ENCODE data around the gene ARHGAP9.
"Not testable (repeated sequence)": the region's sequence is repeated elsewhere in the genome, so short reads cannot be mapped to it uniquely, and the experiment has no call there.

The ARHGAP9 gene

DNA sequence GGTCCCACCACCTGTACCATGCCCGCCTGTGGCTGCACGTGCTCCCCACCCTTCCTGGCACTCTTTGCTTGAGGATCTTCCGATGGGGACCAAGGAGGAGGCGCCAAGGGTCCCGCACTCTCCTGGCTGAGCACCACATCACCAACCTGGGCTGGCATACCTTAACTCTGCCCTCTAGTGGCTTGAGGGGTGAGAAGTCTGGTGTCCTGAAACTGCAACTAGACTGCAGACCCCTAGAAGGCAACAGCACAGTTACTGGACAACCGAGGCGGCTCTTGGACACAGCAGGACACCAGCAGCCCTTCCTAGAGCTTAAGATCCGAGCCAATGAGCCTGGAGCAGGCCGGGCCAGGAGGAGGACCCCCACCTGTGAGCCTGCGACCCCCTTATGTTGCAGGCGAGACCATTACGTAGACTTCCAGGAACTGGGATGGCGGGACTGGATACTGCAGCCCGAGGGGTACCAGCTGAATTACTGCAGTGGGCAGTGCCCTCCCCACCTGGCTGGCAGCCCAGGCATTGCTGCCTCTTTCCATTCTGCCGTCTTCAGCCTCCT, 23.4 kb downstream of the ARHGAP9 start:
- DNase-seq, result peak; percentile 66

DNA sequence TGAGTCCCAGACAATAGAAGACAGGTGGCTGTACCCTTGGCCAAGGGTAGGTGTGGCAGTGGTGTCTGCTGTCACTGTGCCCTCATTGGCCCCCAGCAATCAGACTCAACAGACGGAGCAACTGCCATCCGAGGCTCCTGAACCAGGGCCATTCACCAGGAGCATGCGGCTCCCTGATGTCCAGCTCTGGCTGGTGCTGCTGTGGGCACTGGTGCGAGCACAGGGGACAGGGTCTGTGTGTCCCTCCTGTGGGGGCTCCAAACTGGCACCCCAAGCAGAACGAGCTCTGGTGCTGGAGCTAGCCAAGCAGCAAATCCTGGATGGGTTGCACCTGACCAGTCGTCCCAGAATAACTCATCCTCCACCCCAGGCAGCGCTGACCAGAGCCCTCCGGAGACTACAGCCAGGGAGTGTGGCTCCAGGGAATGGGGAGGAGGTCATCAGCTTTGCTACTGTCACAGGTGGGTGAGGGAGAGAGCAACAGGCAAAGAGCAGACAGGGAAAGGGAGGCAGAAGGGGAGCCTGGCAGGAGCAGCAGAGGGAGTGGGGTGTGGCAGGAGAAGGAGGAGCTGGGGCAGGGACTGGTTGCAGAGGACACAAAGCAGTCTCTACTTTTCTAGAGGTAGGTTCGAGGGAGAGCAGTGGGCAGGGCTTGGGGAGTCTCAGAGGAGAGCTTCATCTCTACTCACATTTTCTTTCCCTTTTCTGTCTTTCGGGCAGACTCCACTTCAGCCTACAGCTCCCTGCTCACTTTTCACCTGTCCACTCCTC, 24.1 kb downstream of the ARHGAP9 start:
- no peak for DNase-seq

DNA sequence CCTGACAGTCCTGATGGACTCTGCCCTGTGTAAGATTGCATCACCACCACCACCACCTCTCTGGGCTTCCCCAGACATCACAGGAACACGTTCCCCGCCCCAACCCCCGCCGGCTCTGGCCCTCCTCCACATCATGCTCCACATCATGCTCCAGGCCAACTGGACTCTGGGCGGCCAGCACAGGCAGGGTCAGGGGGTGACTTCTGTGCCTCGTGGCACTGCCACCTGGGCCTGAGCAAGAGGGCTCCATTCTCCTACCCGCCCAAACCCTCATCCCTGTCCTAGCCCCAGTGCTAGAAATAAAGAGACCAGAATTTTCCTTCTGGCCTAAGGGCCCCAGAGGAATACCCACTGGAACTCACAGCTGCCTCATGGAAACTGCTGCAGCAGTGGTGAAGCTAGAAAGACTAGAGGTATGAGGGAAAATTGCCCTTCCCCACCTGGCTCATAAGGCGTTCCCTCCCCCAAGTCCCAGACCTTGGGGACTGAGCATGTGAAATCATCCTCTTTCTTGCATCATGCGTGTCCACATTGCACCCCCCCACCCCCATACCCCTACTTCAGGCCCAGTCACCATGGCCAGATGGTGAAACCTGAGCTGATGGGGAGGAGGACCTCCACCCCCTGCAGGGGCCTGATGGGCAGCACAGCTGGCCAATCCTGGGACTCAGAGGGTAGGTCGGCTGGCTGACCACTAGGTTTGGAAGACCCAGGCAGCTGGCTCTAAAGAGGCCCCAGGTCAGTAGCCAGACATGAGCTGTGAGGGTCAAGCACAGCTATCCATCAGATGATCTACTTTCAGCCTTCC, 24.9 kb downstream of the ARHGAP9 start, which contains the start of gene INHBE:
Gene INHBE, plus strand, starts transcription at position 742 of the 808 bp plus-strand sequence. CDS start 230 bp downstream, outside the sequence.
- no peak for DNase-seq

DNA sequence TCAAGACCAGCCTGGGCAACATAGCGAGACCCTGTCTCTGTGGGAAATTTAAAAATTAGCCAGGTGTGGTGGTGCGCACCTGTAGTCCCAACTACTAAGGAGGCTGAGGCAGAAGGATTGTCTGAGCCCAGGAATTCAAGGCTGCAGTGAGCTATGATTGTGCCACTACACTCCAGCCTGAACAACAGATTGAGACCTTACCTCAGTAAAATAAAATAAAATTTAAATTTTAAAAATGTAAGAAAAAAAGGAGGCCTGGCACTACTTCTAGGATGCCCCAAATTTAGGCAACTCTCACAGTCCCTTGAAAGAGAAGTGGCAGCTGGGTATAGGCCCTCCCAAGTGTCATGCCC, 25.5 kb downstream of the ARHGAP9 start:
- no peak for DNase-seq

DNA sequence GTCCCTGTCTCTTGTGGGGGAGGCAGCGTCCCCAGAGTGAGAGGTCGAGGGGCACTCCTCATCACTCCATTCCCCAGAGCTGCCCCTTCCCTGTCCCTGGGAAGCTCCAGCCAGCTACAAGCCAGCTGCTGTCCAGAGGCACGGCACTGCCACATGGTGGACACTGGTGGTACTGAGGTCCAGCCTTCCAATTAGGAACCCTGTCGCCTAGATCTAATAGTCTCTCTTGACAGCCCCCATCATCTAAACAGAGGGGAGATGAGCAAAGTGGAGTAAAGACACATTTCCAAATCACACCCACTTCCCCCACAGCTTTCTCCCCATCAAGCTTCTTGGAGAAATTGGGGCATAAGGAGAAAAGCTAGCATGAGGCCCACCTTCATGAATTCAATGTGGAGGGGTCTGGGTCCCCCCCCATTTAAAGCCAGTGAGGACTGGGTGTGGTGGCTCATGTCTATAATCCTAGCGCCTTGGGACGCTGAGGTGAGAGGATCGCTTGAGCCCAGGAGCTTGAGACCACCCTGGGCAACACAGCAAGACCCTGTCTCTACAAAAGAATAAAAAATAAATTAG, 26.6 kb downstream of the ARHGAP9 start:
- peak; percentile 75 for DNase-seq

DNA sequence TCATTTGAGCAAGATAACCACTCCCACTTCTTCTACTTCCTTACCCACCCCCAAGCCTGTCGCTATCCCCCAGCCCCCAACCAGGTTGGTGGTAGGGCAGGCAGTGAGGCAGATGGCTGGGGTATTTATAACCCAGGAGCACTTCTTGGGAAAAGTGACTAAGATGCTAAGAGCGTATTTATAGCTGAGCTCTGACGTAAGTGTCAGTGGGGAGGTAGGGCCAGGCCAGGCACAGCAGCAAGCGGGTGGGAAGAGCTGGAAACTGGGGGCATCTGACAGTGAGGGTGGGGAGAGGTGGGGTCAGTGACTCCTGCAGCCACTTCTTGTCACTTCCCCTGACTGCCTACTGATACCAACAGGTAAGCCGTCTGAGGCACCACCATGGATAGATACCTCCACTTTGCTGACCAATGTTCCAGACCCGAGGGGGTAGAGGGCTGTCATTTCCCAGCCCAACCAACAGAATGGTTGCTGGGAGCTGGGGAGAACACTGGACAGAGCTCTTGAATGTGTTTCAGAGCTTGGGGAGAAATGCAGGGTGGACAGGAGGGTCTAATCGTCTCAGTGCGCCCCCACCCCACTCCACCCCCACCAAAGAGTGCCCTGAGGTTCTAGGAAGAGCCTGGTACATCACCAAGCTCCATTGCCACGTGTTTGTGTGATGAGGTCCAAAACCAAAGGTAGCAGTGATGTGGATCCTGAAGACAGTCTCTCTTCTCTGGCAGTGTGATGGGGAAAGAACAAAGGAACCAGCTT, 27.3 kb downstream of the ARHGAP9 start:
- peak; percentile 60 for DNase-seq

DNA sequence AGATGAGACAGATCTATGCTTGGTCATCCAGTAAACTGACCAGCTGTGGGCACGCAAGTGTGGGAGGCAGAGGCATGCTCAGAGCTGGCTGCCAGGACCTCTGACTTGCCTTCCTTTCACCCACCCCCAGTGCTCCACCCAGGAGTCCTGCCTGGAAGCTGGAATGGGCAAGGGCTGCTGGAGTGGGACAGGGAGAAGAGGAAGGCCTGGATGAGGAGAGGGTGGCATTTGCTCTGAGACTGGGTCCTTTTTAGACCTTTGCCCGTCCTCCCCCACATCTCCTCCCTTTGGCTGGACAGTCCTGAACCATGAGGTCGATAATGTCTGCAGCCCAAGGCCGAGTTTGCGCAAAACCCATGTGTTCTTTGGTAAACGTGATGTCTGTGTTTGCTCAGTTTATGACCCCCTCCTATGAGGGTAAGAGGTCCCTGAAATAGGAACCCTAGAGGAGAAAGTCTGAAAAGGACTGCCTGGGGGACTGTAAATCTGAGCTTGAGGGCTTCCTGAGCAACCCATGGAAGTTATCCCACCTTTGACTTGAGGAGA, 28.4 kb downstream of the ARHGAP9 start:
- no peak for DNase-seq

DNA sequence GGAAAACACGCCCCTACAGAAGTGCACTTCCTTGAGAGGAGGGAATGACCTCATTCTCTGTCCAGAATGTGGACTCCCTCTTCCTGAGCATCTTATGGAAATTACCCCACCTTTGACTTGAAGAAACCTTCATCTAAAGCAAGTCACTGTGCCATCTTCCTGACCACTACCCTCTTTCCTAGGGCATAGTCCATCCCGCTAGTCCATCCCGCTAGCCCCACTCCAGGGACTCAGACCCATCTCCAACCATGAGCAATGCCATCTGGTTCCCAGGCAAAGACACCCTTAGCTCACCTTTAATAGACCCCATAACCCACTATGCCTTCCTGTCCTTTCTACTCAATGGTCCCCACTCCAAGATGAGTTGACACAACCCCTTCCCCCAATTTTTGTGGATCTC, 29.6 kb downstream of the ARHGAP9 start:
- DNase-seq, result no peak

DNA sequence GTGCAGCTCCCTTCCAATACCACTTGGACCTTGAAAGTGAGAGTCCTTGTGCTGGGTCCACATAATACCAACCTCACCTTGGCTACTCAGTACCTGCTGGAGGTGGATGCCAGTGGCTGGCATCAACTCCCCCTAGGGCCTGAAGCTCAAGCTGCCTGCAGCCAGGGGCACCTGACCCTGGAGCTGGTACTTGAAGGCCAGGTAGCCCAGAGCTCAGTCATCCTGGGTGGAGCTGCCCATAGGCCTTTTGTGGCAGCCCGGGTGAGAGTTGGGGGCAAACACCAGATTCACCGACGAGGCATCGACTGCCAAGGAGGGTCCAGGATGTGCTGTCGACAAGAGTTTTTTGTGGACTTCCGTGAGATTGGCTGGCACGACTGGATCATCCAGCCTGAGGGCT, 30.3 kb downstream of the ARHGAP9 start:
- no peak for DNase-seq

DNA sequence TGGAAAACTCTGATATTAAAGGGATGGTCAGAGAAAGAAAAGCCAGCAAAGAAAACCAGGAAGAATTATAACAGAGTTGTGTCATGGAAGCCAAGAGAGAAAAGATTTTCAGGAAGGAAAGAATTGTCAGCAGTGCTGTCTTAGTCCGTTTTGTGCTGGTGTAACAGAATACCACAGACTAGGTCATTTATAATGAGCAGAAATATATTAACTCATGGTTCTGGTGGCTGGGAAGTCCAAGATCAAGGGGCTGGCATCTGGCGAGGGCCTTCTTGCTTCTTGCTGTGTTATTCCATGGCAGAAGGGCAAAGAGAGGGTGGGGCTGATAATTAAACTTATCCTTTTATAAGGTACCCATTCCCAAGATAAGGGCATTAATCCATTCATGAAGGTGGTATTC, 31.0 kb downstream of the ARHGAP9 start:
- no peak for DNase-seq

DNA sequence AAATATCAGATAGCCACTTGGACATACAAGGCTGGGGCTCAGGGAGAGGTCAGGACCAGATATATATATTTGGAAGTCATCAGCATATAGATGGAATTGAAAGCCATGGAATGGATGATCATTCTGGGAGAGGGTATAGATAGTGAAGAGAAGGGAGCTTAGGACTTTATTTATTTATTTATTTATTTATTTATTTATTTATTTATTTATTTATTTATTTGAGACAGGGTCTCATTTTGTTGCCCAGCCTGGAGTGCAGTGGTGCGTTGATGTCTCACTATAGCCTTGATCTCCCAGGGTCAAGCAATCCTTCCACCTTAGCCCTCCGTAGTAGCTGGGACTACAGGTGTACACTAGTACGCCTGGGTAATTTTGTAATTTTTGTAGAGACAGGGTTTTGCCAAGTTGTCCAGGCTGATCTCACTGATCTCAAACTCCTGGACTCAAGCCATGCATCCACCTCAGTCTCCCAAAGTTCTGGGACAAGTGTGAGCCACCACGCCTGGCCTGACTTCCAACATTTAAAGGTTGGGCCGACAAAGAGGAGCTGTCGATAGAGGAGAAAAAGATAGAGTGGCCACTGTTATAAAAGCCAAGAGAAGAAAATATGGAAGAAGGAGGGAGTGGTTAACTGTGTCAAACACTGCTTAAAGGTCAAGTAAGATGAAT, 33.2 kb downstream of the ARHGAP9 start:
- no peak for DNase-seq

DNA sequence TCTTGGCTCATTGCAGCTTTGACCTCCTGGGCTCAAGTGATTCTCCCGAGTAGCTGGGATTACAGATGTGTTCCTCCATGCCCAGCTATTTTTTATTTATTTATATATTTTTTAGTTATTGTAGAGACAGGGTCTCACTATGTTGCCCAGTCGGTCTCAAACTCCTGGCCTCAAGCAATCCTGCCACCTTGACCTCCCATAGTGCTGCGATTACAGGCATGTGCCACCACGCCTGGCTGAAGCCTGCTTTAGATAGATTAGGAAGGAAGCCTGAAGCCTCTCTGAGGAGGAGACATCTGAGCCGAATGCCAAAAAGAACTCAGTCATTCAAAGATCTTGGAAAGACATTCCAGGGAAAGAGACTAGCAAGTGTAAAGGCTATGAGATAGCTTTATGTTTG, 34.9 kb downstream of the ARHGAP9 start:
- no peak for DNase-seq

DNA sequence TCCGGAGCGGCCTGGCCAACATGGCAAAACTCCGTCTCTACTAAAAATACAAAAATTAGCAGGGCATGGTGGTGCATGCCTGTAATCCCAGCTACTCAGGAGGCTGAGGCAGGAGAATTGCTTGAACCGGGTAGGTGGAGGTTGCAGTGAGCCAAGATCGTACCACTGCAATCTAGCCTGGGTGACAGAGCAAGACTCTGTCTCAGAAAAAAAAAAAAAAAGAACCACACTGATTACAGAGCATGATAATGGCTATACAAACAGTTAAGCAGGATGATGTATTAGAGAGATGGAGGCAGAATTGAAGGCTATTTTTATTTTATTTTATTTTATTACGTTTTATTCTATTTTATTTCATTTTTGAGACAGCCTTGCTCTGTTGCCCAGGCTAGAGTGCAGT, 35.3 kb downstream of the ARHGAP9 start:
- not testable (repeated sequence) for DNase-seq

DNA sequence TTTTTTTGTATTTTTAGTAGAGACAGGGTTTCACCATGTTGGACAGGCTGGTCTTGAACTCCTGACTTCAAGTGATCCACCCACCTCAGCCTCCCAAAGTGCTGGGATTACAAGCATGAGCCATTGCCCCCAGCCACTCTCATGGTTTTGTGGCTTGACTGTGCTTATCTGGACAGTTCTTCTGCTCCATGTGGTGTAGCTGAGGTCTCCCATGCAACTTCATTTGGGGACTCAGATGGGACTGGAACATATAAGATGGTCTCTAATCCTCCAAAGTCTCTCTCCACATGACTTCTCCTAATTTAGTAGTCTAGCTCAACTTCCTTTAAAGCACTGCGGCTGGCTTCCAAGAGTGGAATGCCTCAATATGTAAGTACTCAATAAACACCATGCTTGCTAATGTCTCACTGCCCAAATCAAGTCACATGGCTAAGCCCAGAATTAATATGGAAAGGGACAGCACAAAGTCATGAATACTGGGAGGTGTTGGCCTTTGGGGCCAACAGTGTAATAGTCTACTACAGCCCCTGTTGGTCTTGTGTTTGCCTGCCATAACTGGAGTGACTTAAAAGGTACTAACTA, 37.7 kb downstream of the ARHGAP9 start:
- no peak for DNase-seq

DNA sequence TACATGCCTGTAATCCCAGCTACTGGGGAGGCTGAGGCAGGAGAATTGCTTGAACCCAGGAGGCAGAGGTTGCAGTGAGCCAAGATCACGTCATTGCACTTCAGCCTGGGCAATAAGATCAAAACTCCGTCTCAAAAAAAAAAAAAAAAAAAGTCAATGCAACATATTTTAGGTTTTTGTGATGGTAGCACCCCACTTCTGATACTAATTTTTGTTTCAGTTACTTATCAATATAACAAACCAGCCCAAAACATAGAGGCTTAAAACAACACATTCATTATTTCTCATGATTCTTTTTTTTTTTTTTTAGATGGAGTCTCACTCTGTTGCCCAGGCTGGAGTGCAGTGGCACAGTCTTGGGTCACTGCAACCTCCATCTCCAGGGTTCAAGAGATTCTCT, 38.3 kb downstream of the ARHGAP9 start:
- not testable (repeated sequence) for DNase-seq

DNA sequence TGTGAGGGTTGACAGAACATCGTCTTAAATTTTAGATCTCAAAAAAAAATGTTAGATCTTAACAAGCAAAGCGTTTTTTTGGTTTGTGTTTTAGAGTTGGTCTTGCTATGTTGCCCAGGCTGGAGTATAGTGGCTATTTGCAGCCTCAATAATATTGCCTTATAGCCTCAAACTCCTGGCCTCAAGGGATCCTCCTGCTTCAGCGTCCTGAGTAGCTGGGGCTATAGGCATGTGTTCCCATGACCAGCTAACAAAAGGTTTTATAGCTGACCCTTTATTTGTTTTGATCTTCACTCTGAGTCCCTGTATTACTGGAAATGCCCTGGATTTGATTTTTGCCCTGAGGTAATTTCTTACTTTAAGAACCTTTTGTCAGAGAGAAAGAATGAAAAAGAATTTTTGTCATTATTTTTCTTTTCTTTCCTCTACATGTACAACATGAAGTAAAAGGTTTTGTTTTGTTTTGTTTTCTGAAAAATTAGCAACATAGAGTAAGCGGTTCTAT, 39.9 kb downstream of the ARHGAP9 start:
- no peak for DNase-seq

DNA sequence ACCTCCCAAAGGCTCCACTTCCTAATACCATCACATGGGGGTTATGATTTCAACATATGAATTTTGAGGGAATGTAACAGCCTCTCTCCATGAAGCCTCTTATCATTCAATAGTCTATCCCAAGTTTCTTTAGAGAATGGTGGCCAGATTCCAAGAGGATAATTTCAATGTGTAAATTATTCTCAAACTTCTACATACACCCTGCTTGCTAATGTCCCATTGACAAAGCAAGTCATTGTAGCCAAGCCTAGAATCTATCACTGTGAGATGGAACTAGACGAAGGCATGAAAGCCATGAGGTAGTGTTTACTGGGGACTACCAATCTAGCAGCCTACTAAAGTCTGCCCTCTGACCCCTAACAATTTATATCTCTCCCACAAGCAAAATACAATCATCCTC, 41.3 kb downstream of the ARHGAP9 start:
- DNase-seq, result no peak

DNA sequence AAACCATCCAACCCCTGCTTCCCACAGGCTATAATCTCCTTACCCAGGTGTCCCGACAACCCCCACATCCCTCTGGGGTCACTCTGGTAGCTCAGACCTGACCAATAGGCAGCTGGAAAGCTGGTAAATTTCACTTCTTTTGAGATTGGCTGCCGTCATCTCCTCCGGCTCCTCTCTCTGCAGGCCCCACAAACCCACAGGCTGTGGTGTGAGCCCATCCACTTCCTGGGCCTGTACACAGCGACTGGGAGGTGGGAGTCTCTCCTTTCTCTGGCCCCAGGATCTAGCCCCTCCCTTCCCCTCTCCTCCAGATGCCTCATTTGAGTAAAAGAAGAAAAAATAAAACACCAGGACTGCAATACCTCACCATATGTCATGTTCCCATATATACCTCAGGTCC, 44.4 kb downstream of the ARHGAP9 start:
- DNase-seq, result no peak

DNA sequence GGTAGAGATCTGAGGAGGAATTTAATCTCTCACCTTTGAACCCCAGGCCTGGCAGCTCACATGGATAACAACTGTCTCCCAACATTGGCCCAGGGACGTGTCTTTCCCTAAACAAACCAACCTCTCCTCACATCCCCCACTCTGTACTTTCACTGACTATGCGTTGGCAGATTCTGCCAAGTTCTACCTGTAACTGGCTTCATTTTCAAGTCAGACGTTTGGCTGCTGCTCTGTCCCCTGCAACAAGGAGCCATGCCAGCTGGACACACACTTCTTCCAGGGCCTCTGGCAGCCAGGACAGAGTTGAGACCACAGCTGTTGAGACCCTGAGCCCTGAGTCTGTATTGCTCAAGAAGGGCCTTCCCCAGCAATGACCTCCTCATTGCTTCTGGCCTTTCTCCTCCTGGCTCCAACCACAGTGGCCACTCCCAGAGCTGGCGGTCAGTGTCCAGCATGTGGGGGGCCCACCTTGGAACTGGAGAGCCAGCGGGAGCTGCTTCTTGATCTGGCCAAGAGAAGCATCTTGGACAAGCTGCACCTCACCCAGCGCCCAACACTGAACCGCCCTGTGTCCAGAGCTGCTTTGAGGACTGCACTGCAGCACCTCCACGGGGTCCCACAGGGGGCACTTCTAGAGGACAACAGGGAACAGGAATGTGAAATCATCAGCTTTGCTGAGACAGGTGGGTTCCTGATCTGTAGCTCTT, 45.0 kb downstream of the ARHGAP9 start, which contains the start of gene INHBC:
Gene INHBC, plus strand, starts transcription at position 268 of the 707 bp plus-strand sequence. Its CDS starts 103 bp downstream, at position 371.
- no peak for DNase-seq

DNA sequence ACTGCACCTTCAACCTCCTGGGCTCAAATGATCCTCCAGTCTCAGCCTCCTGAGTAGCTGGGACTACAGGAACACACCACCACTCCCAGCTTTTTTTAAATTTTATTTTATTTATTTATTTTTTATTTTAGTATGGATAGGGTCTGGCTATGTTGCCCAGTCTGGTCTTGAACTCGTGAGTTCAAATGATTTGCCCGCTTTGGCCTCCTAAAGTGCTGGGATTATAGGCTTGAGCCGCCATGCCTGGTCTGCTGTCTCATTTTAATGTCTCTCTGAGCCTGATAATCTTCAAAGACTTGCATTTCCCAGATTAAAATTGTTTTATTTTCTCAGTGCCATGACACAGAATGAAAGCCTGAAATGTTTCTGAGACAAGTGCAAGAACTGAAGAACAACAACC, 46.3 kb downstream of the ARHGAP9 start:
- DNase-seq, result no peak
